ENCODE results near the gene FYTTD1. TPM values are rescaled to one million over a fixed set of nuclear protein-coding genes. Genes with fewer than 3 reads are reported as not detected.

FYTTD1 gene
- polyA plus RNA-seq, 2 of the 4 experiments (the other 2 are of a cell fraction), result 22.2 to 37.3 TPM

DNA sequence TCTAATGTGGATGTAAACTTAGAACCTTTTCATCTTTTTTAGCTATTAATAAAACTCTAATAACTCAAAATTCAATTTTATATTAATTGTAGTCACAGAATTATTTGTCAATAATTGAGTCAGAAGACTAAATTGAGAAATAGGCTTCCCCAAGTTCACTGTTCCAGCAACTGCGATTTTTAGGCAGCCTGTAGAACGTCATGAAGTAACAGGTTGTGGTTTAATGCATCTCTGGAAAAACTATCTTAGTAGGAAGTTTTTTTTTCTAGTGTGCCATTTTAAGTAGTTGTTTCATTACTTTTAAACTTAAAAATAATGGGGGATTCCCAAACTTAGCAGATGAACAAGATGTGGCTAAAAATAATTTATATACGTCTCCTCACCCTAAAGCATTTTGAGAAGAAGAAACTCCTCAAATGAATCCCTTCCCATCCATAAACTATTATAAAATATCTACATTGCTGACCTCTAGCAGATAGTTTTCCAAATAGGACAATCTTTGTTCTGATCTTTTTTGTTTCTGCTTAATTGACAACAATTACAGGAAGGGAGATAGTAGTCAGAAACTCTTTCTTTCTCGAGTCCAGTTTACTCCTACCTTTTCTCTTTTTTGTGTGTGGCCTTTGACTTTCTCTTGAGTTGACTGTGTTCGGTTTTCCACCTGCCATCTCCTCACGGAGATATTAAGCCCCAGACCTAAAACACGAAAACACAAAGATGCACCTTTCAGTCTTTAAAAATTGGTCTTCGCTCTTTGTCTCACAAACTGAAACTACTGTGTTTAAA lies 84.4 kb downstream of the FYTTD1 start:
- ChIA-PET POLR2A (no interaction called here), CTCF (interaction anchor here (0.7 kb wide), 1 partner anchor 1525 kb away, joined by 3 read pairs; no protein-coding TSS in a partner anchor)
- Histone ChIP-seq H3K9me3 (no peaks in the 10 kb centered on the region), H3K4me1 (no peaks in the 10 kb centered on the region), H3K27ac (no peak overlapping the region), H3K4me2 (no peak overlapping the region), H3K4me3 (no peak overlapping the region)
- TF ChIP-seq ELK1 (IDR thresholded peaks at IDR 0.05; ENCODE audit: low read depth, low read length) (no peak), HEYL (CRISPR knock-in tag; IDR thresholded peaks at IDR 0.05) (no peak), KDM5A (IDR thresholded peaks at IDR 0.05) (no peak), PBX3 (IDR thresholded peaks at IDR 0.05) (no peak), EP300 (IDR thresholded peaks at IDR 0.05) (no peak), BHLHE40 (IDR thresholded peaks at IDR 0.05; ENCODE audit: low read depth, low read length) (no peak)
- FAIRE-seq (no peak), DNase-seq (ENCODE audit: low read depth in 1 of 2, low spot score in 1 of 2) (no peak), ATAC-seq (no peak)
- WGBS (ENCODE audit: missing lambda C conversion rate), result 86% methylated on average over 8 of the region's 8 CpGs

- FAIRE-seq (no peak), ATAC-seq (no peak), DNase-seq (ENCODE audit: low read depth in 1 of 2, low spot score in 1 of 2) (no peak)
- ChIA-PET CTCF (no interaction called here), POLR2A (no interaction called here)
- Histone ChIP-seq H3K27ac (no peak overlapping the region), H3K4me2 (no peak overlapping the region), H3K4me3 (no peak overlapping the region), H3K4me1 (no peaks in the 10 kb centered on the region), H3K9me3 (no peaks in the 10 kb centered on the region)
- TF ChIP-seq BHLHE40 (IDR thresholded peaks at IDR 0.05; ENCODE audit: low read depth, low read length), result no peak
- TF ChIP-seq ESRRA (IDR thresholded peaks at IDR 0.05; ENCODE audit: borderline replicate concordance, low read length), result no peak
- no peak for TF ChIP-seq REST (IDR thresholded peaks at IDR 0.05)
- TF ChIP-seq CEBPB (IDR thresholded peaks at IDR 0.05), result no peak
- TF ChIP-seq HES2 (IDR thresholded peaks at IDR 0.05), result no peak
- TF ChIP-seq POLR2A (IDR thresholded peaks at IDR 0.05; ENCODE audit: low read length), result no peak
- WGBS (ENCODE audit: missing lambda C conversion rate), result 100% methylated on average over 5 of the region's 5 CpGs
Observed at GRCh38 chr3:197835509-197835908, 85.8 kb downstream of the FYTTD1 start.

DNA sequence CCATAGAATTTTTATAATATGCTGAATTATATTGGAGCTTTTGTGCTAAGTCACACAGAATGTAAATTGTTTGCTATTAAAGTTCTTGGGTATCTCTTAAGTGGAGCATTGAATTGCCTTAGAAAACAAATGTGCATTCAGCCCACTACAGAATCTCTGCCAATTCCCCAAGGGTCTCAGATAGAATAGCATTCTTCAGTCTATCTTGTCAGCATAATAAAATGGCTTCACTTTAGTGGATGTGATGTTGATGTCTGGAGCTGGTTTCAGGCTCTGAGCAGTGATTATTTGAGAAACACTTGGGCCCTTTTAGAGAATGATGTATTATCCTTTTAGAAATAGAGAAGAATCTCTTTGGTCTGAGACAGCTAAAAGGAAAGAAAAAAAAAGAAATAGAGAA lies 86.6 kb downstream of the FYTTD1 start:
- ChIA-PET POLR2A (no interaction called here), CTCF (no interaction called here)
- no peaks in the 10 kb centered on the region for H3K4me1 ChIP-seq
- H3K4me2 ChIP-seq, result no peak overlapping the region
- H3K4me3 ChIP-seq, result no peak overlapping the region
- H3K27ac ChIP-seq, result no peak overlapping the region
- no peaks in the 10 kb centered on the region for H3K9me3 ChIP-seq
- ATAC-seq (no peak), DNase-seq (ENCODE audit: low read depth in 1 of 2, low spot score in 1 of 2) (no peak), FAIRE-seq (no peak)
- TF ChIP-seq MYC (IDR thresholded peaks at IDR 0.05; ENCODE audit: borderline replicate concordance, low read length), result no peak
- TF ChIP-seq RAD21 (conservative IDR thresholded peaks at IDR 0.05 in 1 of 2, IDR thresholded peaks at IDR 0.05 in 1 of 2), result no peak
- TF ChIP-seq POLR2AphosphoS2 (conservative IDR thresholded peaks at IDR 0.05; ENCODE audit: low read length), result no peak
- TF ChIP-seq HEYL (CRISPR knock-in tag; IDR thresholded peaks at IDR 0.05), result no peak
- no peak for TF ChIP-seq PHF8 (IDR thresholded peaks at IDR 0.05; ENCODE audit: borderline replicate concordance, low read depth)
- TF ChIP-seq ZNF302 (CRISPR knock-in tag; IDR thresholded peaks at IDR 0.05), result no peak
- TF ChIP-seq SREBF2 (IDR thresholded peaks at IDR 0.05), result no peak
- TF ChIP-seq FOSB (CRISPR knock-in tag; IDR thresholded peaks at IDR 0.05), result no peak
- TF ChIP-seq RARB (CRISPR knock-in tag; IDR thresholded peaks at IDR 0.05), result no peak

All from A549 (cell line).